DOHH2 (cell line): ENCODE data around the gene SPTLC2.
A peak's percentile ranks its signal among the peaks of the same experiment; 100 is the strongest.
"Not testable (repeated sequence)": the region's sequence is repeated elsewhere in the genome, so short reads cannot be mapped to it uniquely, and the experiment has no call there.

ENCODE experiments used
- H3F3A ChIP-seq: fragments of 200-600 bp; sonication (generic), shearing (Covaris generic); 2 replicates; pipeline ENCODE4 v1.6.0; 2016; ENCODE audit warnings: antibody characterized with exemption, mild to moderate bottlenecking; ENCODE audit not compliant: control insufficient read depth, insufficient read depth
- H3K27ac ChIP-seq: fragments of 200-600 bp; sonication (generic); 2 replicates; pipeline ENCODE4 v1.5.1; 2014; ENCODE audit warnings: low read depth, mild to moderate bottlenecking, low read length, moderate library complexity
- H3K27me3 ChIP-seq: fragments of 200-600 bp; sonication (generic); 2 replicates; pipeline ENCODE4 v1.6.1; 2014; ENCODE audit warnings: mild to moderate bottlenecking, low read length, mixed read lengths; ENCODE audit not compliant: control insufficient read depth
- H3K36me3 ChIP-seq: fragments of 200-600 bp; sonication (generic); 2 replicates; pipeline ENCODE4 v1.6.1; 2014; ENCODE audit warnings: mild to moderate bottlenecking, low read length, moderate library complexity, mixed read lengths; ENCODE audit not compliant: control insufficient read depth
- H3K4me1 ChIP-seq: fragments of 200-600 bp; sonication (generic); 2 replicates; pipeline ENCODE4 v1.6.1; 2014; ENCODE audit warnings: mild to moderate bottlenecking, low read length, mixed read lengths; ENCODE audit not compliant: control insufficient read depth
- H3K4me2 ChIP-seq: fragments of 200-600 bp; sonication (generic); 2 replicates; pipeline ENCODE4 v1.6.0; 2014; ENCODE audit warnings: mild to moderate bottlenecking, low read length, moderate library complexity
- H3K4me3 ChIP-seq: fragments of 200-600 bp; sonication (generic); 2 replicates; pipeline ENCODE4 v1.5.1; 2014; ENCODE audit warnings: mild to moderate bottlenecking, low read length, mixed read lengths
- H3K79me2 ChIP-seq: fragments of 200-600 bp; sonication (generic); 2 replicates; pipeline ENCODE4 v1.6.1; 2014; ENCODE audit warnings: mild to moderate bottlenecking, low read length, mixed read lengths; ENCODE audit not compliant: control insufficient read depth
- H3K9me2 ChIP-seq: fragments of 200-600 bp; sonication (generic); replicated peaks from 2 replicates; pipeline ENCODE4 v1.6.1; 2014; ENCODE audit warnings: mild to moderate bottlenecking, low read length, mixed read lengths; ENCODE audit not compliant: control insufficient read depth
- H3K9me3 ChIP-seq: fragments of 200-600 bp; sonication (generic); 2 replicates; pipeline ENCODE4 v1.6.1; 2014; ENCODE audit warnings: antibody characterized with exemption, low read length, mixed read lengths; ENCODE audit not compliant: control insufficient read depth, insufficient read depth
- H4K20me1 ChIP-seq: fragments of 200-600 bp; sonication (generic); 2 replicates; pipeline ENCODE4 v1.6.0; 2014; ENCODE audit warnings: low read depth, mild to moderate bottlenecking, antibody characterized with exemption, low read length, moderate library complexity; ENCODE audit not compliant: control insufficient read depth, insufficient read depth
- EZH2phosphoT487 ChIP-seq: fragments of 200-600 bp; sonication (generic); IDR thresholded peaks from 2 replicates; pipeline ENCODE4 v1.6.1; 2017; ENCODE audit warnings: borderline replicate concordance, mild to moderate bottlenecking, antibody characterized with exemption, low read length, moderate library complexity, mixed read lengths
- TF ChIP-seq, protein P1 (sequence below): fragments of 200-600 bp; sonication (generic); IDR thresholded peaks from one replicate; pipeline ENCODE4 v1.5.1; 2014; ENCODE audit warnings: antibody characterized with exemption, mild to moderate bottlenecking, low read depth, low read length; ENCODE audit not compliant: poor library complexity, severe bottlenecking

The SPTLC2 gene

GRCh38 chr14:77616454-77617229 is at the start of gene SPTLC2:
TSS of gene SPTLC2 (minus strand) at chr14:77616637. CDS start at chr14:77616579, 58 bp downstream.
- peak within 1 kb of the TSS; percentile 75 for H3K4me2 ChIP-seq
- H3K4me3 ChIP-seq = peak within 1 kb of the TSS; percentile 86
- no peak for TF ChIP-seq EZH2phosphoT487
- TF ChIP-seq, protein P1, sequence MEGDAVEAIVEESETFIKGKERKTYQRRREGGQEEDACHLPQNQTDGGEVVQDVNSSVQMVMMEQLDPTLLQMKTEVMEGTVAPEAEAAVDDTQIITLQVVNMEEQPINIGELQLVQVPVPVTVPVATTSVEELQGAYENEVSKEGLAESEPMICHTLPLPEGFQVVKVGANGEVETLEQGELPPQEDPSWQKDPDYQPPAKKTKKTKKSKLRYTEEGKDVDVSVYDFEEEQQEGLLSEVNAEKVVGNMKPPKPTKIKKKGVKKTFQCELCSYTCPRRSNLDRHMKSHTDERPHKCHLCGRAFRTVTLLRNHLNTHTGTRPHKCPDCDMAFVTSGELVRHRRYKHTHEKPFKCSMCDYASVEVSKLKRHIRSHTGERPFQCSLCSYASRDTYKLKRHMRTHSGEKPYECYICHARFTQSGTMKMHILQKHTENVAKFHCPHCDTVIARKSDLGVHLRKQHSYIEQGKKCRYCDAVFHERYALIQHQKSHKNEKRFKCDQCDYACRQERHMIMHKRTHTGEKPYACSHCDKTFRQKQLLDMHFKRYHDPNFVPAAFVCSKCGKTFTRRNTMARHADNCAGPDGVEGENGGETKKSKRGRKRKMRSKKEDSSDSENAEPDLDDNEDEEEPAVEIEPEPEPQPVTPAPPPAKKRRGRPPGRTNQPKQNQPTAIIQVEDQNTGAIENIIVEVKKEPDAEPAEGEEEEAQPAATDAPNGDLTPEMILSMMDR = peak; percentile 57
- no peaks in the 10 kb centered on the region for H3K27me3 ChIP-seq
- no peaks in the 10 kb centered on the region for H3F3A ChIP-seq
- peak within 1 kb of the TSS; percentile 33 for H3K27ac ChIP-seq
- H3K4me1 ChIP-seq = peaks cover 42% of the 10 kb centered on the region
- peaks cover 48% of the 10 kb centered on the region for H3K79me2 ChIP-seq
- no peaks in the 10 kb centered on the region for H4K20me1 ChIP-seq
- no peaks in the 10 kb centered on the region for H3K9me2 ChIP-seq
- H3K36me3 ChIP-seq = peaks cover 13% of the 10 kb centered on the region; the same call in 1 of the 2 replicates
- no peaks in the 10 kb centered on the region for H3K9me3 ChIP-seq

GRCh38 chr14:77663293-77663692 is 46.9 kb upstream of the SPTLC2 start:
- peaks cover 3% of the 10 kb centered on the region for H3F3A ChIP-seq
- H3K79me2 ChIP-seq = no peaks in the 10 kb centered on the region
- H3K4me1 ChIP-seq = no peaks in the 10 kb centered on the region
- no peaks in the 10 kb centered on the region for H4K20me1 ChIP-seq
- H3K27me3 ChIP-seq = peaks cover 3% of the 10 kb centered on the region; the same call in 1 of the 2 replicates
- H3K9me3 ChIP-seq = no peaks in the 10 kb centered on the region
- H3K27ac ChIP-seq = no peak overlapping the region
- H3K9me2 ChIP-seq = no peaks in the 10 kb centered on the region
- TF ChIP-seq EZH2phosphoT487 = no peak
- TF ChIP-seq, protein P1 = no peak
- no peak overlapping the region for H3K4me3 ChIP-seq
- no peaks in the 10 kb centered on the region for H3K36me3 ChIP-seq
- no peak overlapping the region for H3K4me2 ChIP-seq

- H3K9me2 ChIP-seq, H3K36me3 ChIP-seq, H3K27me3 ChIP-seq, H3K9me3 ChIP-seq, H3F3A ChIP-seq, H3K79me2 ChIP-seq, H3K4me3 ChIP-seq, H3K4me2 ChIP-seq, H4K20me1 ChIP-seq, H3K27ac ChIP-seq: not testable (repeated sequence)
- peaks cover 10% of the 10 kb centered on the region for H3K4me1 ChIP-seq
Measured at GRCh38 chr14:77661562-77661961, 45.1 kb upstream of the SPTLC2 start.

DNA sequence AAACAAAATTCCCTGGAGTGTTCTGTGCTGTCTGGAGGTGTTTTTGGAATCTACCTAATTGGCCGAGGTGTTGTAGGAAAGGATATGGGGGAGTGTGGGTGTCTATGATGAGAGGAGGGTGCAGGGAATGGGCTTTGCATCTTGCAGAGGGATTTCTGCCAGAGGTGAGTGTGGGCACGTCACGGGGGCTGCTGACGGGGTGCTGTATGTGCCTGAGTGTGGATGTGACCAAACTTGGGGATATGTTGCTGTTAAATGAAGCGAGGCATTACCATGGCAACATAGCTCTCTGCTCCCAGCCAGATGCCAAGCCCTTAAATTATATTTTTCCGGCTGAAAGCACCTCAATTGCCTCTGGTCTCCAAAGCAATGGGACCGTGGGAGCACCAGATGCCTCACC is 44.3 kb upstream of the SPTLC2 start:
- no peak overlapping the region for H3K4me2 ChIP-seq
- no peaks in the 10 kb centered on the region for H4K20me1 ChIP-seq
- no peak overlapping the region for H3K27ac ChIP-seq
- no peaks in the 10 kb centered on the region for H3K79me2 ChIP-seq
- peaks cover 10% of the 10 kb centered on the region for H3K4me1 ChIP-seq
- H3K9me2 ChIP-seq = no peaks in the 10 kb centered on the region
- H3F3A ChIP-seq = no peaks in the 10 kb centered on the region
- H3K27me3 ChIP-seq = peaks cover 3% of the 10 kb centered on the region; the same call in 1 of the 2 replicates
- no peak overlapping the region for H3K4me3 ChIP-seq
- H3K36me3 ChIP-seq = no peaks in the 10 kb centered on the region
- TF ChIP-seq, protein P1 = no peak
- TF ChIP-seq EZH2phosphoT487 = no peak
- H3K9me3 ChIP-seq = no peaks in the 10 kb centered on the region
